ENCODE data around the gene MCF2L. TPM values are rescaled to one million over a fixed set of nuclear protein-coding genes. Genes with fewer than 3 reads are reported as not detected.

Gene MCF2L
- total RNA-seq, 6 experiments from 2014 or later = 9.6 to 18.4 (median 11.7) TPM

GRCh38 chr13:113064000-113064533, 95.1 kb downstream of the MCF2L start:
- Histone ChIP-seq H3K27ac (no peak overlapping the region), H3K9me3 (no peaks in the 10 kb centered on the region), H3K36me3 (peaks cover 0 to 3% (median 0%) of the 10 kb centered on the region in 4 donors), H3K27me3 (no peaks in the 10 kb centered on the region), H3K4me3 (no peak overlapping the region), H3K4me1 (no peaks in the 10 kb centered on the region)
- peak in 1 of 3 donors; percentile 8 for DNase-seq
- TF ChIP-seq CTCF (IDR thresholded peaks at IDR 0.05) (no peak), POLR2A (IDR thresholded peaks at IDR 0.05) (no peak)
- intact Hi-C loops (cut with DNase I) = no loop called here
- no peak for ATAC-seq
- 92% methylated on average over 10 of the region's 29 CpGs for WGBS (ENCODE audit: insufficient coverage, low coverage, low lambda C conversion rate, missing lambda C conversion rate)

- H3K36me3 ChIP-seq = peaks cover 0 to 3% (median 0%) of the 10 kb centered on the region in 4 donors
- H3K4me1 ChIP-seq = no peaks in the 10 kb centered on the region
- TF ChIP-seq CTCF (IDR thresholded peaks at IDR 0.05) (no peak), POLR2A (IDR thresholded peaks at IDR 0.05) (no peak)
- no peaks in the 10 kb centered on the region for H3K27me3 ChIP-seq
- no peaks in the 10 kb centered on the region for H3K9me3 ChIP-seq
- intact Hi-C loops (cut with DNase I) = no loop called here
- 90% methylated on average over 18 of the region's 41 CpGs for WGBS (ENCODE audit: insufficient coverage, low coverage, low lambda C conversion rate, missing lambda C conversion rate)
- ATAC-seq (no peak), DNase-seq (no peak)
- no peak overlapping the region for H3K4me3 ChIP-seq
- H3K27ac ChIP-seq = no peak overlapping the region
Observed at GRCh38 chr13:113064534-113065405, 95.8 kb downstream of the MCF2L start.

DNA sequence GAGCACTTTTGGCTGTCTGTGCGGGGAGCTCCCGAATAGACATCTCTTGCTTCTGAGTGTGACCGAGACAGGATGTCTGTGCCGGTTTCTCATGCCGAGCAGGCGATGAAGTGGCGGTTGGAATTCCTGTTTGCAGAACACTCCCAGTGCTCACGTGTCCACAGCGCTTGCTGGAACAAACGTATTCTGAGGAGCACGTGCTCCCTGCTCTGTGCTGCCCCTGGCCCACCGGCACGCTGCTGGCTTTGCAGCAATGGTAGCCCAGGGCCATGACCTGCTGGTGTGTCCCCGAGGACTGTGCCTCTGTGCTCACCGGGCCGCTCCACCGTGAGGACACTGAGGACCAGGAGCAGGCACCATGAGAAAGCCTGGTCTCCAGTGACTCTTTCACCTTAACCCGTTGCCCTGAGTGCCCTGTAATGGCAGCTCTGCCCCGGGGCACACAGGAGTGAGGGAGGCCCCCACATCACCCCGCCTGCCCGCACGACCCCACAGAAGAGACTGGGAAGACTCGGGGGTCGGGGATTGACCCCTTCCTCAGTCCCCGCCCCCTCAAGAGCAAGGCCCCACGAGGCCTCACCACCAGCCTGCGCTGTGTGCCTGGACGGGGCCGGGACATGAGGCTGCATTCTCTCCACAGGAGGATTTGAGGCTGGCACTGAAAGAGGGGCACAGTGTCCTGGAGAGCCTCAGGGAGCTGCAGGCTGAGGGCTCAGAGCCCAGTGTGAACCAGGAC, 96.6 kb downstream of the MCF2L start:
- no peak for DNase-seq
- 60% methylated on average over 2 of the region's 29 CpGs for WGBS (ENCODE audit: insufficient coverage, low coverage, low lambda C conversion rate, missing lambda C conversion rate)

GRCh38 chr13:113066142-113066455, 97.1 kb downstream of the MCF2L start:
- peaks cover 0 to 8% (median 0%) of the 10 kb centered on the region in 4 donors for H3K36me3 ChIP-seq
- no peaks in the 10 kb centered on the region for H3K27me3 ChIP-seq
- TF ChIP-seq POLR2A (IDR thresholded peaks at IDR 0.05) (no peak), CTCF (IDR thresholded peaks at IDR 0.05) (no peak)
- no peaks in the 10 kb centered on the region for H3K9me3 ChIP-seq
- H3K4me1 ChIP-seq = no peaks in the 10 kb centered on the region
- intact Hi-C loops (cut with DNase I) = no loop called here
- ATAC-seq (no peak), DNase-seq (no peak)
- no CpG with 5 or more reads among the region's 10 CpGs for WGBS (ENCODE audit: insufficient coverage, low coverage, low lambda C conversion rate, missing lambda C conversion rate)
- no peak overlapping the region for H3K27ac ChIP-seq
- H3K4me3 ChIP-seq = no peak overlapping the region

More for the DNA sequence above, 96.6 kb downstream of the MCF2L start:
- Histone ChIP-seq H3K9me3 (no peaks in the 10 kb centered on the region), H3K36me3 (peaks cover 0 to 8% (median 0%) of the 10 kb centered on the region in 4 donors), H3K27ac (no peak overlapping the region), H3K4me3 (no peak overlapping the region), H3K27me3 (no peaks in the 10 kb centered on the region), H3K4me1 (no peaks in the 10 kb centered on the region)
- ATAC-seq = peak in 1 of 4 donors; percentile 4
- intact Hi-C loops (cut with DNase I) = no loop called here
- no peak for TF ChIP-seq POLR2A (IDR thresholded peaks at IDR 0.05)
- no peak for TF ChIP-seq CTCF (IDR thresholded peaks at IDR 0.05)
